Measurements from ENCODE around the gene SERPINI2.

- TF ChIP-seq CTCF (IDR thresholded peaks at IDR 0.05; ENCODE audit: extremely low read depth in 1 of 2, insufficient read depth in 1 of 2, low read depth in 1 of 2, low read length in 2 of 2) (no peak), POLR2A (IDR thresholded peaks at IDR 0.05; ENCODE audit: low read depth, low read length) (no peak), EZH2 (IDR thresholded peaks at IDR 0.05; ENCODE audit: borderline replicate concordance, low read depth, low read length, severe bottlenecking) (no peak), JUN (IDR thresholded peaks at IDR 0.05; ENCODE audit: borderline replicate concordance, insufficient read depth, insufficient read length, low read depth) (no peak), MYC (IDR thresholded peaks at IDR 0.05; ENCODE audit: low read depth, low read length) (no peak), POLR2AphosphoS5 (IDR thresholded peaks at IDR 0.05; ENCODE audit: insufficient read depth, low read depth, low read length) (no peak), MAX (IDR thresholded peaks at IDR 0.05; ENCODE audit: insufficient read depth, insufficient read length) (no peak), FOS (IDR thresholded peaks at IDR 0.05; ENCODE audit: borderline replicate concordance, insufficient read depth, low read length) (no peak), GATA2 (IDR thresholded peaks at IDR 0.05; ENCODE audit: insufficient read depth, insufficient read length, low read depth, low read length) (no peak)
Measured at GRCh38 chr3:167507954-167508353, 34.1 kb upstream of the SERPINI2 start.
